A549 (cell line): ENCODE measurements around the gene NOTCH3. TPM values are rescaled to one million over a fixed set of nuclear protein-coding genes. Genes with fewer than 3 reads are reported as not detected.
A peak's percentile ranks its signal among the peaks of the same experiment; 100 is the strongest.

Experiments used
- ATAC-seq, 2 experiments: fragments of 200-7000 bp in 1 of 2; fragments of >200 bp in 1 of 2; cut with Nextera tagmentation in 1 of 2; cut with Tn5 transposase in 1 of 2; 3 replicates each; pipeline versions ENCODE4 v1.8.0 to v1.9.1; 2018 to 2020; ENCODE audit warnings: mild to moderate bottlenecking in 1 of 2, moderate library complexity in 1 of 2
- CTCF ChIA-PET: fragments of 300-600 bp; sonication (Branson Sonifier 250); formaldehyde crosslinking; extraction: SDS; loops from one replicate; lab custom pipeline; 2021; ENCODE audit warnings: antibody characterized with exemption, inconsistent platforms; lab: Yijun Ruan, JAX
- POLR2A ChIA-PET: fragments of 350-600 bp; formaldehyde crosslinking; extraction: SDS; loops from one replicate; lab custom pipeline; 2021; ENCODE audit warnings: antibody characterized with exemption, inconsistent platforms; lab: Yijun Ruan, JAX
- DNase-seq, 2 experiments: peaks; one replicate each; pipeline versions ENCODE4 v3.0.0 to v3.0.0-alpha.2; 2011 to 2016; ENCODE audit warnings: low read depth in 1 of 2, low spot score in 1 of 2
- FAIRE-seq: peaks from 2 replicates; lab custom pipeline; 2011; peaks lifted over from hg19 to GRCh38; lab: Jason Lieb, UNC
- H3K27ac ChIP-seq, 2 experiments: fragments of >200 bp; sonication (Bioruptor Twin); formaldehyde crosslinking; 3 replicates each; pipeline ENCODE4 v1.5.1; 2016 to 2017
- H3K4me1 ChIP-seq: fragments of >200 bp; sonication (Bioruptor Twin); formaldehyde crosslinking; 3 replicates; pipeline ENCODE4 v1.6.1; 2016
- H3K4me2 ChIP-seq: fragments of >200 bp; sonication (Bioruptor Twin); formaldehyde crosslinking; 3 replicates; pipeline ENCODE4 v1.6.1; 2016
- H3K4me3 ChIP-seq: fragments of >200 bp; sonication (Bioruptor Twin); formaldehyde crosslinking; 3 replicates; pipeline ENCODE4 v1.5.1; 2016
- H3K9me3 ChIP-seq: fragments of >200 bp; sonication (Bioruptor Twin); formaldehyde crosslinking; 3 replicates; pipeline ENCODE4 v1.6.1; 2016
- BHLHE40 ChIP-seq: IDR thresholded peaks from 2 replicates; pipeline ENCODE4 v1.6.1; 2012; ENCODE audit warnings: low read depth, low read length, inconsistent platforms
- CHD2 ChIP-seq: fragments of 150-350 bp; IDR thresholded peaks from 2 replicates; pipeline ENCODE4 v1.6.1; 2014; ENCODE audit warnings: low read length; ENCODE audit not compliant: partially characterized antibody
- CTCF ChIP-seq: fragments of >200 bp; sonication (Bioruptor Twin); formaldehyde crosslinking; IDR thresholded peaks from 3 replicates; pipeline ENCODE4 v1.5.1; 2016
- EHF ChIP-seq: fragments of 250-450 bp; sonication (Bioruptor Pico); IDR thresholded peaks from 2 replicates; pipeline ENCODE4 v1.5.0; 2020; ENCODE audit warnings: mild to moderate bottlenecking
- FOXS1 ChIP-seq: fragments of 250-450 bp; sonication (Bioruptor Pico); IDR thresholded peaks from 2 replicates; pipeline ENCODE4 v1.5.0; 2020; ENCODE audit warnings: mild to moderate bottlenecking, moderate library complexity
- HOXA7 ChIP-seq: fragments of 250-450 bp; sonication (Bioruptor Pico); IDR thresholded peaks from 2 replicates; pipeline ENCODE4 v1.5.0; 2020; ENCODE audit warnings: mild to moderate bottlenecking, moderate library complexity
- JUNB ChIP-seq: fragments of >200 bp; sonication (Bioruptor Twin); formaldehyde crosslinking; IDR thresholded peaks from 2 replicates; pipeline ENCODE4 v1.6.1; 2016
- KDM1A ChIP-seq: fragments of 200-600 bp; sonication (generic); IDR thresholded peaks from 2 replicates; pipeline ENCODE4 v1.6.1; 2016; ENCODE audit warnings: low read depth, mild to moderate bottlenecking
- KDM5A ChIP-seq: fragments of 200-600 bp; sonication (generic); IDR thresholded peaks from 2 replicates; pipeline ENCODE4 v1.6.1; 2016; ENCODE audit warnings: antibody characterized with exemption, mild to moderate bottlenecking
- MAFK ChIP-seq: fragments of 450-650 bp; IDR thresholded peaks from 2 replicates; pipeline ENCODE4 v1.6.1; 2014; ENCODE audit not compliant: partially characterized antibody
- NFE2L2 ChIP-seq: fragments of 150-350 bp; conservative IDR thresholded peaks from 2 replicates; pipeline ENCODE4 v1.6.1; 2014; ENCODE audit warnings: low read length
- NR3C1 ChIP-seq: fragments of >200 bp; sonication (Bioruptor Twin); formaldehyde crosslinking; IDR thresholded peaks from 3 replicates; pipeline ENCODE4 v1.6.1; 2017
- RAD21 ChIP-seq, 2 experiments: fragments of >200 bp in 1 of 2; sonication (Bioruptor Twin) in 1 of 2; formaldehyde crosslinking in 1 of 2; IDR thresholded peaks in 1 of 2; conservative IDR thresholded peaks in 1 of 2; 2 replicates in 1 of 2; 3 replicates in 1 of 2; pipeline ENCODE4 v1.6.1; 2012 to 2018; ENCODE audit warnings: inconsistent platforms in 1 of 2
- RARB ChIP-seq: fragments of 250-450 bp; sonication (Bioruptor Pico); IDR thresholded peaks from 2 replicates; pipeline ENCODE4 v1.8.0; 2021; ENCODE audit warnings: mild to moderate bottlenecking, moderate library complexity
- RFX5 ChIP-seq: fragments of 450-650 bp; IDR thresholded peaks from 2 replicates; pipeline ENCODE4 v1.7.1; 2014; ENCODE audit warnings: antibody characterized with exemption, mild to moderate bottlenecking, moderate library complexity
- ZC3H11A ChIP-seq: fragments of 450-650 bp; IDR thresholded peaks from 2 replicates; pipeline ENCODE4 v1.6.1; 2014; ENCODE audit warnings: antibody characterized with exemption, mild to moderate bottlenecking
- ZFP36 ChIP-seq: fragments of 450-650 bp; IDR thresholded peaks from 2 replicates; pipeline ENCODE4 v1.6.1; 2014; ENCODE audit warnings: borderline replicate concordance; ENCODE audit not compliant: partially characterized antibody
- ZNF302 ChIP-seq: fragments of 250-450 bp; sonication (Bioruptor Pico); IDR thresholded peaks from 2 replicates; pipeline ENCODE4 v1.9.0; 2021; ENCODE audit warnings: inconsistent platforms, mild to moderate bottlenecking, moderate library complexity
- WGBS: methylation state at CpG from one replicate; pipeline ENCODE4 v1.1.6; 2017; ENCODE audit errors: missing lambda C conversion rate; 5-methylcytosine and 5-hydroxymethylcytosine counted together
- polyA plus RNA-seq, 4 experiments: library from polyadenylated mRNA; depleted of rRNA in 3 of 4; stranded (reverse); fragments of >200 nt; fragmentation: RNase III in 1 of 4; extraction: RNeasy Plus Mini Kit Qiagen cat#74134 plus additional on column Dnase treatment in 1 of 4; gene quantifications; 2 replicates in 3 of 4; 3 replicates in 1 of 4; pipeline ENCODE4 v1.2.3, GENCODE V29; 2011 to 2017
- TF ChIP-seq, protein P1 (sequence below): fragments of 250-450 bp; sonication (Bioruptor Pico); IDR thresholded peaks from 2 replicates; pipeline ENCODE4 v1.5.0; 2021; ENCODE audit warnings: mild to moderate bottlenecking, moderate library complexity, borderline replicate concordance
- TF ChIP-seq, protein P2 (sequence below): IDR thresholded peaks from 2 replicates; pipeline ENCODE4 v1.6.1; 2012; ENCODE audit warnings: low read depth, borderline replicate concordance

NOTCH3 gene
- polyA plus RNA-seq, 2 of the 4 experiments (the other 2 are of a cell fraction), result 9.5 to 14.7 TPM

DNA sequence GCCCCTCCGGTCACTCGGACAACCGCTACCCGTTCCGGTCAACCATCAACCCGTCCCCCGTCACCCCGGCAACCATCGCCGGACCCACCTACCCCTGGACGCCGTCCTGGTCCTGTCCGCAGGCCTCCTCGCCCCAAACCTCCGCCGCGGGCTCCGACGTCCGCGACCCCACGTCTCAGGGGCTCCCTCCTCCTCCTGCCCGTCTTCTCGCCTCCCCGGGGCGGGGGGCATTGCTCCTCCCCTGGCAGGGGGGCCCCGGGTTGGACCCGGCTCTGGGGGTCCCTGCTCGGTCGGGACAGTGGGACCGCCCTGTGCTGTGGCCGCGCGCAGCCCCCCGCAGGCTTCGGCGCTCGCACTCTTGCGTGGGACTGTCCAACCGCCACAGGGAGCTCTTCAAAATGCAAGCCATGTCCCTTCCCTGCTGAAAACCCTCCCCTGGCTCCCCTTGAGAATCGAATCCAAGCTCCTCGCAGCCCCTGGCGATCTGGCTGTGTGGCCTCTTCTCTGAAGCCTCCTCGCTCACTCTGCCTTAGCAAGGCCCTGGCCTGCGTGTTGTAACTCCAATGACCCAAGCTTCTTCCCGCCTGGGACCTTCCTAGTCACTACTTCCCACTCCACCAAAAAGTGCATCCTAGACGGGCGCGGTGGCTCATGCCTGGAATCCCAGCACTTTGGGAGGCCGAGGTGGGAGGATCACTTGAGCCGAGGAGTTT lies 23.0 kb upstream of the NOTCH3 start:
- POLR2A ChIA-PET, result interaction anchor here (1.0 kb wide), 1 partner anchor 102 kb away, joined by 3 read pairs; no protein-coding TSS in a partner anchor
- Histone ChIP-seq H3K27ac (peak overlapping the region; percentile 65 to 87), H3K4me1 (peaks cover 12% of the 10 kb centered on the region), H3K9me3 (no peaks in the 10 kb centered on the region), H3K4me3 (peak overlapping the region; percentile 56), H3K4me2 (peak overlapping the region; percentile 97)
- TF ChIP-seq HOXA7 (CRISPR knock-in tag), result no peak
- TF ChIP-seq, protein P1, sequence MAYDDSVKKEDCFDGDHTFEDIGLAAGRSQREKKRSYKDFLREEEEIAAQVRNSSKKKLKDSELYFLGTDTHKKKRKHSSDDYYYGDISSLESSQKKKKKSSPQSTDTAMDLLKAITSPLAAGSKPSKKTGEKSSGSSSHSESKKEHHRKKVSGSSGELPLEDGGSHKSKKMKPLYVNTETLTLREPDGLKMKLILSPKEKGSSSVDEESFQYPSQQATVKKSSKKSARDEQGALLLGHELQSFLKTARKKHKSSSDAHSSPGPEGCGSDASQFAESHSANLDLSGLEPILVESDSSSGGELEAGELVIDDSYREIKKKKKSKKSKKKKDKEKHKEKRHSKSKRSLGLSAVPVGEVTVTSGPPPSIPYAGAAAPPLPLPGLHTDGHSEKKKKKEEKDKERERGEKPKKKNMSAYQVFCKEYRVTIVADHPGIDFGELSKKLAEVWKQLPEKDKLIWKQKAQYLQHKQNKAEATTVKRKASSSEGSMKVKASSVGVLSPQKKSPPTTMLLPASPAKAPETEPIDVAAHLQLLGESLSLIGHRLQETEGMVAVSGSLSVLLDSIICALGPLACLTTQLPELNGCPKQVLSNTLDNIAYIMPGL (CRISPR knock-in tag), result no peak
- TF ChIP-seq JUNB, result no peak
- no peak for TF ChIP-seq ZC3H11A
- no peak for TF ChIP-seq RARB (CRISPR knock-in tag)
- no peak for TF ChIP-seq RAD21 (conservative IDR thresholded peaks at IDR 0.05 in 1 of 2, IDR thresholded peaks at IDR 0.05 in 1 of 2)
- TF ChIP-seq MAFK, result no peak
- TF ChIP-seq NR3C1, result no peak
- TF ChIP-seq BHLHE40, result no peak
- no peak for TF ChIP-seq RFX5
- no peak for TF ChIP-seq KDM5A
- TF ChIP-seq KDM1A, result no peak
- TF ChIP-seq CTCF, result no peak
- TF ChIP-seq NFE2L2, result no peak
- no peak for DNase-seq
- CTCF ChIA-PET, result no interaction called here
- no peak for FAIRE-seq
- ATAC-seq, result peak; percentile 5 to 7; a peak in 2 of 6 replicates
- 30% methylated on average over 16 of the region's 51 CpGs for whole genome bisulfite sequencing

- 4% methylated on average over 25 of the region's 48 CpGs for WGBS
- Histone ChIP-seq H3K9me3 (no peaks in the 10 kb centered on the region), H3K27ac (peak overlapping the region; percentile 65 to 87), H3K4me1 (peaks cover 12% of the 10 kb centered on the region), H3K4me2 (peak overlapping the region; percentile 97), H3K4me3 (peak overlapping the region; percentile 56)
- DNase-seq, result peak; percentile 89 to 91
- no peak for FAIRE-seq
- ChIA-PET CTCF (no interaction called here), POLR2A (no interaction called here)
- ATAC-seq, result peak; percentile 88 to 95
- TF ChIP-seq, protein P2, sequence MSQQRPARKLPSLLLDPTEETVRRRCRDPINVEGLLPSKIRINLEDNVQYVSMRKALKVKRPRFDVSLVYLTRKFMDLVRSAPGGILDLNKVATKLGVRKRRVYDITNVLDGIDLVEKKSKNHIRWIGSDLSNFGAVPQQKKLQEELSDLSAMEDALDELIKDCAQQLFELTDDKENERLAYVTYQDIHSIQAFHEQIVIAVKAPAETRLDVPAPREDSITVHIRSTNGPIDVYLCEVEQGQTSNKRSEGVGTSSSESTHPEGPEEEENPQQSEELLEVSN, result peak; percentile 64; the same call in 1 of the 2 replicates
- TF ChIP-seq CTCF, result no peak
- TF ChIP-seq EHF (CRISPR knock-in tag), result no peak
- no peak for TF ChIP-seq ZNF302 (CRISPR knock-in tag)
- TF ChIP-seq CHD2, result no peak
- no peak for TF ChIP-seq FOXS1 (CRISPR knock-in tag)
- peak; percentile 85 for TF ChIP-seq ZFP36
- TF ChIP-seq RAD21 (conservative IDR thresholded peaks at IDR 0.05 in 1 of 2, IDR thresholded peaks at IDR 0.05 in 1 of 2), result no peak
These were observed 22.2 kb upstream of the NOTCH3 start for GRCh38 chr19:15222738-15223648.
